Left renal cortex interstitium (tissue), 4 donors: ENCODE results near the gene CAST. TPM values are rescaled to one million over a fixed set of nuclear protein-coding genes. Genes with fewer than 3 reads are reported as not detected.
A peak's percentile ranks its signal among the peaks of the same experiment; 100 is the strongest.

Experiments used
- DNase-seq, 4 donors: peaks; one replicate each; pipeline ENCODE4 v3.0.0-alpha.2; 2013; ENCODE audit warnings: low read depth in 4 of 4, low spot score in 2 of 4, missing footprints in 1 of 4
- polyA plus RNA-seq, 4 donors: library from polyadenylated mRNA; unstranded; fragments of 120-200 nt; gene quantifications; one replicate each; pipeline ENCODE4 v1.2.1, GENCODE V29; 2013; ENCODE audit not compliant: insufficient read length in 4 of 4

The CAST gene
- polyA plus RNA-seq, 4 donors = 137 to 166 (median 145) TPM

DNA sequence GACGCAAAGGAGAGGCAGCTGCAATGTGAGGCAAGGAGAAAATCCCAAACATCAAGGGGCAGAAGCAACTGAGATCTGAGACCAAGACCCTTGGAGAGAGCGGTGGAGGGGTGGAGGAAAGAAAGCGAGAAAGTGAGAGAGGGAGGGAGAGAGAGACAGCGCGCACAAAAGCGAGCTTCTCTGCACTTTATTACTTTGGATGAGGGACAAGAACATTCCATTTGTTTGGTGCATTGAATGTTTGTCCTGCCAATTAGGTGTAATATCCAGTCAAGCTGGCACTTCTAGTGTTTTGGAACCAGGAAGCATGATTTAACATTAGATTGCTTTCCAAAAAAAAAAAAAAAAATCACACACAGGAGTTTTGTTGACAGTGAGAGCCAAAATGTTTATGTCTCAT lies 1.4 kb downstream of the CAST start:
- DNase-seq = no peak

DNA sequence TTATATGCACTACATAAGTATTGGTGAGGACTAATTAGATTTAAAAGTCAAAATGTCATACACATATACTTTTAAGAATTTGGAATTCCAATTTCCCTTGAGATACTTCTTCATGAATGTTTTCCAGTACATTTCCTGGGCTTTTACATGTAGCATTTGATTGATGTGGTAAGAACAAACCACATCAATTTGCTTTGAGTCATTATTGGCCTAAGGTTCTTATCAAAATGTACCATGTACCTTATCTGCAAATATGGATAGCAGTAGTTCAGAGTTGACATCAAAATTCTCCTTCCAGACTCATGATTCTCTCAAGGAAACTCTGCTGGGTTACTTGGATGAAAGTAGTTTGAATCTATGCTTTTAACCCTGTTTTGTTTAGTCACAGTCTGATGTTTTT lies 2.5 kb downstream of the CAST start:
- DNase-seq = no peak

DNA sequence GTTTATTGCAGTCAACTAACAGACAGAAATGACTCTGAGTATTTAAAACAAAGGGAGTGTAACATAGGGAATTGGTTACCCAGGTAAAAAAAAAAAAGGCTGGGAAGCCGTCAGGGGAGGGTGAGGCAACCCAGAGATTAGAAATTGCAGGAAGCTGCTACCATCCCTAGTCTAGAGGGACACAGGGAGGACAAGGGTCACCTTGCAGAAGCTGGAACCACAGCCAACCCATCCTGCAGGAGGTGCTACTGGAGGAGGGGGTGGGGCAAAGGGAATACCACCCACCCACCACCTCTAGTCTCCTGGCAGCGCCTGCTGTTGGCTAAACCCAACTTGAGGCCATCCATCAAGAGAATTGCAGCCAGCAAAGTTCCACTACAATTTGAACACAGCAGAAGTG lies 6.5 kb downstream of the CAST start:
- DNase-seq = no peak

DNA sequence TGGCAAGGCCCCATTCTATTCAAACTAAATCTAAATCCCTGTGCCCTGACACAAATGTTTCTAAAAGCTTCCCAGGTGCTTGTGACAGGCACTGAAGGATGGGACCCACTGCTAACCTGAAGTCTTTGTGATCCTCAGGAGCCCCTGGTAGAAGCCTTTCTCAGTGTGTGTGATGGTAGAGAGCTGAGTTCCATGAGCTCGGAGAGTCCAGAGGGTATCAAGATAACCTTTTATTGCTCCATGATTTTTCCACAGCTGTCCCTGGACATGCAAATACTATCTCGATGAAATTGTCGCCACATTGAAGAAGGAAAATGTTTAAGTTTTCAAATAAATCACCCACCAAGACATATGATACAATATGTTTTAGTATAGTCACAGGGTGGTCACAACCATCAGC lies 7.7 kb downstream of the CAST start:
- no peak for DNase-seq

DNA sequence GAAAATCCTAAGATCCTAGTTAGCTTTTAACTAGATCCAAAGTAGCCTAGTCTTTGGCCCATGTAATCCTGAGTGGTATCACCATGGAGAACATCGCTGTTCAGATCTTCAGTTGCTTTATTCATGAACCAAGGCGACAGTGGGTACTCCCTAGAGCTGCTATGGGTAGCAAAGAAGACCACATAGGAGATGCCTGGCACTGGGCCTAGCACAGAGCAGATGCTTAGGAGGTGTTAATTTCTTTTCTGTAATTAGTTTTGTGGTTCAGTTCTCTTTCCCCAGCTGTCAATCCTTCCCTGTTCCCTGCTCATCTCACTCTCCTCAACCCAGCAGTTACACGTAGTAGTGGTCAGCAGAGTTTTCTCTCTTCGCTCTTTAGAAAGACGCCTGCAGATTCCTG lies 9.3 kb downstream of the CAST start:
- no peak for DNase-seq

DNA sequence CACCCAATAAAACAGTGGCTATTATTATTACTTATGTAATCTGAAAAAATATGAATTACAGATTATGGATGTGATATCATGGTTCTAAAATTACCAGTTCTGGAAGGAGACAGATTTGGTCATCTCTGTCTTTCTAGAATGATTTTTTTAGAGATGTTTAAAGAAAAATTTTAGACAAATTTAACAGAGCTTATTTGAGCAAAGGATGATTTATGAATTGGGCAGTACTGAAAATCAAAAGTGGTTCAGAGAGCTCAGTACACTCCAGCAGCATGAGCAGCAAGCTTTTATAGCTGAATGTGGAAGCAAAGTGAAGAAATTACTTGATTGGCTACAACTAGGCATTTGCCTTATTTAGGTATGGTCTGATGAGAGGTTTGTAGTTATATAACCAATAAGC lies 11.0 kb downstream of the CAST start:
- DNase-seq = no peak

DNA sequence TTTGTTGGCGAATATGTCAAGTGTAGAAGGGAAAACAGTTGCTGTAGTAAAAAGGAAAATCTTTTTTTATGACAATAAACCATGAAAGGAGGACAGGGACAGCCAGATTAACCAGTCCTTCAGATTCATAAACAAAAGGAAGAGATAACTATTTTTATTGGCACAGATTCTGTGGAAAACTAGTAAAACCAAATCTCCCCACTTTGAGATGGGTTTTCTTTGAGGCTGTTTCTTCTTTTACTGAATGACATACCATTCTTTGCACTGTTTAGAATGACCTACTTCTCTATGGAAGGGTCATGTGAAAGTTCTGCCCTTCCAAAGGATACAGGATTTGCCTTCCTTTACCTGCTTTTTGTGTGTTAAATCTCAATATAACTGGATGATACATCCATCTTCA lies 13.7 kb downstream of the CAST start:
- DNase-seq = no peak

DNA sequence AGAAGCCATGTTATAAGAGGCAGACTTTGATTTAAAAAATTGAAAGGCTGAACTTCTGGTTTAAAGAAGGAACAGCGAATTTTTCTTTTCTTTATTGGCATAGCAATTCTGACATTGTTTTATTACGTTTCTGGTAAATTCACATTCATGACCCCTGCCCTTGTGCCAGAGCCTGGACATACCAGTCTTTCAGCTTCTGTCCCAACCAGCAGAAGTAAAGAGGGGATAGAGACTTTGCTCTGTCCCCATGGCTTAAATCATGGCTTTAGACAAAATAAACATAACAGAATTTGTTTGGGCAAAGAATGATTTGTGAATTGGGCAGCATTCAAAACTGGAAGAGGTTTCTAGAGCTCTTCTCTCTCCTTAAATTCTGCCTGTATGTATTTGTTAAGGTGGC lies 15.3 kb downstream of the CAST start:
- DNase-seq = no peak

DNA sequence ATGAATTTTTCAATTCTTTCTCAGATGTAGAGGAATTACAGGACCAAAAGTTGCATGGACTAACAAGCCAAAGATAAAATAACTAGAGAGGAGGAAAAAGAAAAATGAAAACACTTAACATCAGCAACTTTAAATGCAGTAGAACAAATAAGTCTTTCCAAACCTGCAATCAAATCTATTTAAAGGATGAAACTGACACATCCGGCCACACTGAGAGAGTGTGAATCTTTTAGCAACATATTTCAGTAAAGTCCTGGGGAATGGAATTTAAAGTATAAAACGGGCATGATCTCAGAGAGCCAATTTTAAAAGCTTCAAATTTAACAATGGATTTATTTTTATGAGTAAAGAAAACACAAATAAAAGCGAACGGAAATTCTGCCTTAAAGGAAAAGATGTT lies 17.1 kb downstream of the CAST start:
- no peak for DNase-seq

DNA sequence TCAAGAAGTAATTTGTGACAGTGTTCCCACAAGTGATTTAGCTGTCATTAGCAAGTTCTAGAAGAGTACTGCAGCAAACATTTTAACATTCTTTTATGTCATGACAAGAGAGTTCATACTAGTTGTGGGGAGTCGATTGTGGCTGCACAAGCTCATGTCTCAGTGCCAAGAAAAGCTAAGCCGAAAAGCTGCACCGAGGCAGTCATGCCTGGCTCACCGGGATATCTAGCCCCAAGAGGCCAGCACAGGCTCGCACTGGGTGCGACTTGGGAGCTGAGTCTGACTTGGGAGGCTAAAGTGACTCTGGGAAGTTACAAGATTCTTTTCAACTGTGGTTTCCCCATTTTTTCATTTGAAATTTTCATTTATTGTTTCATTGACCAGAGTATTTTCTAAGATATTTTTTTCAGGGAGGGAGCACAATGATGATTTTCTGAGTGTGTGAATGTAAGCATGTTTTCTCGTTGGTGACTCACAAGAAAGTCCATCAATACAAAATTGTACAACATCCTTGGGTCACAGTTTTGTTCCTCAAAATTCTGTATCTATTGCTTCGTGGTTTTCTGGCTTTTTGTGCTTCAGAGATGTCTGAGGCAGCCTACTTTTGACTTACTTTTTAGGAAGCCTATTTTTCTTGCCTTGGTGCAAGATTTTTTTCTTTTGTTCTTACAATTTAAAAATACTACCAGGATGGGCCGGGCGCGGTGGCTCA lies 18.7 kb downstream of the CAST start:
- DNase-seq = no peak

DNA sequence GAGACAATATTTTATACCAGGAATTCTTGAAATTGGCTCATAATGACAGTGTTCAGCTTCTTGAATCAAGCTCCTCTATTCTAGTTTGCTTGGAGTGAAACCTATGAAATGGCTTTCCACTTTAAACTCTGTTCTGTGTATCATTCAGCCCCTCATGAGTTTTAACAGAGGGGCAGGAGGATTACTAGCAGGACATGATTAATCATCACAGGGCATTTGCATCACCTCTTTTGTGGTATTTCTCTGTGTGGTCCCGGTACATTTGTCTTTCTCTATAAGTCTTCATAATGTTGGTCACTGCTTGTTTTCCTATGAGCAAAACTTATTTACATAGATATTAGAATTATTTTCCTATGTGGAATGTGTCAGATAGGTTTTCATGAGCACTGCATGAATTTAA lies 21.2 kb downstream of the CAST start:
- DNase-seq = no peak

DNA sequence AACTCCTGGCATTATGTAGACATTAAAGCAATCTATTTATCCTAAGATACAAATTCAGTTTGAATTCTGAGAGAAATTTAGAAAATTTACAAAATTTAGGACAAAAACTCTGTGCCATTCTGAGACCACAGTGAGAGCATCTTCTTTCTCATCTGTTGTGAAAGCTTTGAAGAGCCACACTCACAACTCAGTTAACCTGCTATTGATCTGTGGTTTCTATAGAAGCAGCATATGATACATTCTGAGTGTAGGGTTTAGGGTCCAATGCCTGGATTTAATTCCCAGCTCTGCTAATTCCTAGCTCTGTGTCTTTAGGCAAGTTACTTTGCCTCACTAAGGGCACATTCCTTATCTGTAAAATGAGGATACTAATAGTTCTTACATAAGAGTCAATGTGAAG lies 21.6 kb downstream of the CAST start:
- DNase-seq = no peak

DNA sequence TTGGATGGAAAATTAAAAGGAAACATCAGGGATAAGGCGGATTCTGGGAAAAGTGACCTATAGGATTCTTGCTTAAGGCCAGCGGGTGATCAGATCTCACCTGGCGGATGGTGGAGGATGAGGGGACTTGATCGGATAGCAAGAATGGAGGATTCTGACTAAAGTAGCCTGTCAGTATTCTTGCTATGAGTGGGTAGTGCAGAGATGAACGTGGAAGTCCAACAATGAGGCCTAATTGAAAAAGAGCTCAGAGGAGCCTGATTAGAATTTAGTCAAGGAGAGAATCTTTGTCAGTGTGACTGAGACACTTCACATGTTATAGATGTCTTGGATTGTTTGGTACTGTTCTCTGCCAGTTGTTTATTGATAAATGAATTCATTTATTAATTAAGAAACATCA lies 24.9 kb downstream of the CAST start:
- DNase-seq = no peak

DNA sequence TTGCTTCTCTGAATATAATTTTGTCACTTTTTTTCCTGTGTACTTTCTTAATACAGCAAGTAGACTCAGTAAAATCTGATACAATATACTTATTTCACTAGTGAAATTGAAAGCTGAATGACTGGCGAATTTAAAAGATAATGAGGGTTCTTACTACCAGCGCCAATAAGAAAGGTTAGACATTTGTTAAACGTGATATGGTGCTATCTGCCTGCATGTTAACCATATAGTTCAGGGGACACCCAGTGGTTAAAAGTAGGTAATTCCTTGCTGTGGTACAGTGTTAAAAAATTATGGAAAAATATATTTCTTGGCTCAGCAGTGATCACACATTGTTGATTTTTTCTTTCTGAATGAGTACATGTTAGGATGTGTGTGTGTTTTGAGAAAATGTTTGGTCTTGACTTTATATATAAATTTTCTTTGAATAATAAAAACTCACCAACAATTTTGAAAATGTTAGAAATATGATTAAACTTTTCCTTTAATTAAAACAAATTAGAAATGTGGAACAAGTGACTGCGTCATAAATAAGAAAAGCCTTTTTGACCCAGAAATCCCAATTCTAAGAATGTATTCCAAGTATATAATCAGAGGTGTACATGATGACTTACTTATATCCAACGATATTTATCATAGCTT lies 25.8 kb downstream of the CAST start:
- no peak for DNase-seq

DNA sequence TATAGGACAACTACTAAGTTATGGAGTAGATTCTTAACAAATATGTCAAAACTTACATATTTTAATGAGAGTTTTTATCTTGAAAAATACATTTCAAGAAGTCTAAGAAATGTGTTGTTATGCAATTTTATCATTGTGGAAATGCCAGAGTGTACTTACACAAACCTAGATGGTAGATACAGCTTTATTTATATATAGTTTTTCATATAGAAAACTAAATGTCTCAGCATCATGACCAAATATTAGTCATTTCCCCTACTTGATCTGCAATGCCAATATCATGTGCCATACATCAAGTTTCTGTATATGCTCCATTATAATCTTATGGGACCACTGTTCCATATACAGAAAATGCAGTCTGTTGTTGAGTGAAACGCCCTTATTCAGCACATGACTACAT lies 28.7 kb downstream of the CAST start:
- DNase-seq = no peak

DNA sequence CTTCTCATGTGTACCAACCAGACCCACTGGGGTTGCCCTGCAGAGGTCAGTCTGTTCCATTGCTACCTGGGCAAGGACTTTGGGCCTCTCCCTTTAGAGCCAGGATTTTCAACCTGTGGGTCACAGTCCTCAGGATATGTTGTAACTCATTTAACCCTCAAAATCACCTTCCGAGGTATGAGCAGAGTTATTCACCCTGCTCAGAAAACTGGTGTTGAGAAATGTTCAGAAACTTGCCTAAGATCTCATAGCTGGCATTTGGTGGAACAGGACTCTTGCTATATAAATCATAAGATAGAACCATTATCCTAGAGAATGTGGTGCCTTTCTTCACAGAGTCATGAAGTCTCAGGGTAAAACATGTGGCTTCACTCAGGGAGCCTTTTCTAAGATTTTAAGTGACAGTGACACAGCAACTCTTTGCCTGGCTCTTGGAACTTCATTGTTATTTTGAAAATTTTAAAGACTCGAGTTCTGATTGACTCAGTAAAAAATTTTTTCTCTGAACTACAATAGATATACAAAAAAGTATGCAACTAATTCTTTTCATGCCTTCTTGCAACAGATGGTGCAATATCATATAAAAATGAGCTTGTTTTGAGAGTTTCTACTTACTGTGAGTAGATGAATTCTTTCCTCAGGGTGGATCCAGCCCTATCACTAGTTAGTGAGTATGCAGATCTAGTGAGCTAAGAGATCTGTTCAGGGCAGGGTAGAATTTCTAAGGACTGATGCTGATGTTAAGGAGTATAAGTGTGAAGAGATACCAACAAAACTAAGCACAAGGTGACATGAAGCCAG lies 29.5 kb downstream of the CAST start:
- no peak for DNase-seq

DNA sequence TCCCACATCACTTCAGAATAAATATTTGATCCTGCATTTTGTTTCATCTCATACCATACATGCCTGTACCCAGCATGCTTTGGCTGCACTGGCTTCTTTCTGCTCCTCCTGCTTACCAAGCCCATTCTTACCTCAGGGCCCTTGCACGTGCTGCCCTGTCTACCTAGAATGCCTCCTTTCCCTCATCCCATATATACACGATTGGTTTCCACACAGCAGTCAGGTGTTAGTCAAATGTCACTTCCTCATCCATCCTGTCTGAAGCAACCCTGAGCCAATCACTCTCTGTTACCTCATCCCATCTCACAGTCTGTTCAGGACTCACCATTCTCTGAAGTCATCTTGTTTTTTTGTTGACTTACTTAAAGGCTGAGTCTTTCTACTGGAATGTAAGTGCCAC lies 30.3 kb downstream of the CAST start:
- DNase-seq = no peak

DNA sequence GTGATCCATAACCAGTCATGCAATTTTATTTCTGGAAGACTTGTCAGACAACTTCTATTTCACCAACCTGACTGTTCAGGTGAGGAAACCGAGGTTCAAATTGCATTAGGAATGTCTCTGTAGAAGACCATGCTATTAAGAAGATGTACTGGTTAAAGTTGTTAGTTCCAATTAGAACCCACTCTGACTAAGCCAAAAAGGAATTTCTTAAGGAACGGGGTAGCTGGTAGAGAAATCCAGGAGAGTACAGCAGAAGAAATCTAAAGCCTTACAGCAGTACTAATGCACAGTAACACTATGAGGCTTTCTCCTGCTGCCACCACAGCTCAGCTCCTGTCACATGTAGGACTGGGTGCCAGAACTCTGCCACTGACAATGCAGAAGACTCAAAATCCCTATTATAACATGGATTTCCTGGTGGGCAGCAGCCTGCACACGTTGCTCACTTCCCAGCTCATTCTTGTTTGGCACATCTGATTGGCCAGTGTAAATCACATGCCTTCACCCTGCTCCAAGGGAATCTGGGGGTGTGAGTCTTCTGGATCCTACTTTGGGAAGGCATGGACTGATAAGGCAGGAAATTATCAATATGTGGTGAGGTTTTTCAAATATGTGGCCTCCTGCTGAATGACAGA lies 37.1 kb downstream of the CAST start:
- no peak for DNase-seq

DNA sequence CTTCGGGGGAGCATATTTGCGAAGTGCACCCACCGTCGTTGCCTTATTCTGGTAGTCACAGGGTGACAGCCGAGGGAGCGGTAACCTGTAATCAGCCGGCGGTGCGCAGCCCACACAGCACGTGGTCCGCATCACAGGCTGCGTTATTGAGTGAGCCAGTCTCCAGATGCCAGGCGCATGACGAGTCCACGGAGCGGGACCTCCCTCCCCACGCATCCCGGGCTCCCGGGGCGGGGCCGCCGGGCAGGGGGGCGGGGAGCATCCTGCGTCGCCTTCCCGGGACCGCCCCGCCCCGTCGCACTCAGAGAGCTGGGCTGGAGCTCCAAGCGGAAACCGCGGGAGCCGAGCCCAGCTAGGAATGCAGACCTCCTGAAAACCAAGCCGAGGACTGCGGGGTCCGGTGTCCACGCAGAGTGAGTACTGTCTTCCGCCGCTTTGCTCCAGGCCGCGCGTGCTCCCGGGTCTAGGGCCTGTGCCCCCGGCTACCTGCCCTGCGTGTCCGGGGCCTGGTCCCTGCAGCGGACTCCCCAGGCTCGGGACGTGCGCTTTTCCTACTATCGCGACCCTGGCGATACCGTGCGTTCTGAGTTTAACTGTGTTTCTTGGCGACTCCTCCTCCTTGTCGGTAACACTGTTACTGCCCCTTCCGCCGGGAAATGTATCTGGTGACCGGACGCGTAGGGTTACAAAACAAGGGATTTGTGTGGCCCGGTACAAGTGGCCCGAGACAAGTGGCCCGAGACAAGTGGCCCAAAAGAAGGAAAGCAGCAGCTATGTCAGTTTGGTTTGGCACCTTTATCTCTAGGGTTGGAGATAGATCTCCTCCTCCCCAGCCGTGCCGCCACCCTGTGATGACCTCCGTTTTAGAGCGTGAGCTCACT lies 40.6 kb downstream of the CAST start:
- peak; percentile 70 to 81 (median 74) for DNase-seq

DNA sequence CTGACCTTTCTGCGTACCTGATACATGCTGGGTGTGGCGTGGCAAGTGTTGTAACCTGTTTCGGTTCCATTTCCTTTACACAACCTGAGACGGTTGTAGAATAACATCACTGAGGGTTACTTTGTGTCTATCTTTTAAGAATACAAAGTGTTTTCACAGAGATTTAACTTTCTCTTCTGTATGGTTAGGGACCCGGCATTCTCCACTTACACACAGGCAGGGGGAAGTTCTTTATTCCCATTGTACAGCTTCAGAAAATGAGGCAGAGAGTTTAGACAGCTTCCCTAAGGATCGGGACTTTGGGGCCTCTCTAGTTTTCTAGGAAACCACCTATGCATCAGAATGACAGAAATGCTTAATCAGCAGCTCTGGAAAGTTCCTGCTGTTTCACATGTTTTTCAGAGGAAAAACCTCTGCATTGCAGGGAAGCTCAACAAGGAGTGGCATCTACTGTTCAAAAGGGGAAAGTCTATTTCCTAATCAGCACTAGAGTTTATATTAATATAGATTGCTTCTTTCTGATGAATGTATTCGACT lies 41.3 kb downstream of the CAST start:
- no peak for DNase-seq
